Endothelial cell of umbilical vein (primary cell): Measurements from ENCODE around the gene PSMD9. TPM values are rescaled to one million over a fixed set of nuclear protein-coding genes. Genes with fewer than 3 reads are reported as not detected.

Source experiments
- BruUV-seq: library from RNA; stranded (reverse); fragments of 400-500 nt; replicated peaks from 2 replicates; lab custom pipeline; 2021; lab: Mats Ljungman, UMichigan
- CTCF ChIA-PET: fragments of 300-600, 350-600 bp; sonication (Branson Sonifier 250); formaldehyde crosslinking; loops from one replicate; lab custom pipeline; 2021; ENCODE audit warnings: antibody characterized with exemption, inconsistent platforms; lab: Charles Lee
- POLR2A ChIA-PET: fragments of 300-600, 350-600 bp; sonication (Branson Sonifier 250); formaldehyde crosslinking; loops from one replicate; lab custom pipeline; 2021; ENCODE audit warnings: antibody characterized with exemption, inconsistent platforms; lab: Charles Lee
- DNase-seq: peaks from one replicate; pipeline ENCODE4 v3.0.0-alpha.2; 2011; ENCODE audit warnings: low read depth, low spot score
- FAIRE-seq: peaks from 2 replicates; lab custom pipeline; 2011; peaks lifted over from hg19 to GRCh38; lab: Jason Lieb, UNC
- H2AFZ ChIP-seq: 2 replicates; pipeline ENCODE4 v1.6.0; 2012; ENCODE audit warnings: low read depth, low read length, control low read depth, inconsistent platforms
- H3K27ac ChIP-seq: 2 replicates; pipeline ENCODE4 v1.5.1; 2011; ENCODE audit warnings: low read depth, mild to moderate bottlenecking, control low read depth, low read length, moderate library complexity; ENCODE audit not compliant: insufficient read depth
- H3K27me3 ChIP-seq, 2 experiments: 2 replicates each; pipeline versions ENCODE4 v1.6.0 to v1.6.1; 2011; ENCODE audit warnings: low read length in 2 of 2, mixed read lengths in 1 of 2; ENCODE audit not compliant: control insufficient read depth in 2 of 2, insufficient read depth in 2 of 2
- H3K36me3 ChIP-seq, 2 experiments: 2 replicates in 1 of 2; 3 replicates in 1 of 2; pipeline ENCODE4 v1.5.1; 2011; ENCODE audit warnings: low read length in 2 of 2, mild to moderate bottlenecking in 1 of 2, moderate library complexity in 1 of 2; ENCODE audit not compliant: control insufficient read depth in 2 of 2, insufficient read depth in 2 of 2; ENCODE audit errors: extremely low read depth in 1 of 2
- H3K4me1 ChIP-seq: 3 replicates; pipeline ENCODE4 v1.5.1; 2011; ENCODE audit warnings: mild to moderate bottlenecking, low read length; ENCODE audit not compliant: control insufficient read depth, insufficient read depth; ENCODE audit errors: extremely low read depth
- H3K4me2 ChIP-seq: 2 replicates; pipeline ENCODE4 v1.6.1; 2011; ENCODE audit warnings: low read length, control low read depth, mixed read lengths; ENCODE audit not compliant: insufficient read depth
- H3K4me3 ChIP-seq, 3 experiments: fragments of 200-600 bp in 1 of 3; sonication (generic), shearing (Covaris generic) in 1 of 3; replicated peaks in 1 of 3; 2 replicates each; pipeline ENCODE4 v1.5.1; 2011 to 2016; ENCODE audit warnings: control low read depth in 3 of 3, low read length in 3 of 3, mild to moderate bottlenecking in 2 of 3, inconsistent platforms in 1 of 3, low read depth in 1 of 3, moderate library complexity in 1 of 3; ENCODE audit not compliant: insufficient read depth in 1 of 3
- H3K79me2 ChIP-seq: 2 replicates; pipeline ENCODE4 v1.6.0; 2012; ENCODE audit warnings: low read length, inconsistent platforms; ENCODE audit not compliant: control insufficient read depth, insufficient read depth
- H3K9ac ChIP-seq: replicated peaks from 2 replicates; pipeline ENCODE3; 2011; ENCODE audit warnings: low read length, control low read depth; ENCODE audit not compliant: insufficient read depth; ENCODE audit errors: extremely low read depth
- H3K9me1 ChIP-seq: replicated peaks from 3 replicates; pipeline ENCODE4 v1.6.0; 2011; ENCODE audit warnings: mild to moderate bottlenecking, low read length; ENCODE audit not compliant: control insufficient read depth, insufficient read depth; ENCODE audit errors: extremely low read depth
- H3K9me3 ChIP-seq: replicated peaks from 2 replicates; pipeline ENCODE4 v1.5.1; 2012; ENCODE audit warnings: low read length, inconsistent platforms; ENCODE audit not compliant: control insufficient read depth, insufficient read depth
- H4K20me1 ChIP-seq: replicated peaks from 2 replicates; pipeline ENCODE3; 2011; ENCODE audit warnings: mild to moderate bottlenecking, low read length; ENCODE audit not compliant: control insufficient read depth, insufficient read depth; ENCODE audit errors: extremely low read depth
- CTCF ChIP-seq, 2 donors: IDR thresholded peaks; 1 replicate in 1 of 2; 2 replicates in 1 of 2; pipeline ENCODE4 v1.5.1; 2011; ENCODE audit warnings: low read length in 2 of 2, mild to moderate bottlenecking in 2 of 2, moderate library complexity in 2 of 2, control low read depth in 1 of 2, inconsistent platforms in 1 of 2, low read depth in 1 of 2; ENCODE audit not compliant: insufficient read depth in 1 of 2; ENCODE audit errors: extremely low read depth in 1 of 2
- EZH2 ChIP-seq: IDR thresholded peaks from 2 replicates; pipeline ENCODE4 v1.6.1; 2012; ENCODE audit warnings: borderline replicate concordance, low read depth, mild to moderate bottlenecking, moderate library complexity, low read length, inconsistent platforms; ENCODE audit not compliant: severe bottlenecking
- FOS ChIP-seq: IDR thresholded peaks from 2 replicates; pipeline ENCODE4 v1.6.1; 2011; ENCODE audit warnings: mild to moderate bottlenecking, low read length, moderate library complexity, borderline replicate concordance; ENCODE audit not compliant: insufficient read depth
- GATA2 ChIP-seq: IDR thresholded peaks from 2 replicates; pipeline ENCODE4 v1.7.0; 2011; ENCODE audit warnings: low read depth, mild to moderate bottlenecking, moderate library complexity, mixed read lengths, low read length; ENCODE audit not compliant: insufficient read length, insufficient read depth
- JUN ChIP-seq: IDR thresholded peaks from 2 replicates; pipeline ENCODE4 v1.6.1; 2011; ENCODE audit warnings: borderline replicate concordance, low read depth; ENCODE audit not compliant: insufficient read length, insufficient read depth
- MYC ChIP-seq: IDR thresholded peaks from one replicate; pipeline ENCODE4 v1.6.1; 2011; ENCODE audit warnings: mild to moderate bottlenecking, low read depth, low read length
- POLR2A ChIP-seq: IDR thresholded peaks from 2 replicates; pipeline ENCODE4 v1.6.1; 2012; ENCODE audit warnings: low read depth, mild to moderate bottlenecking, control low read depth, low read length
- POLR2AphosphoS5 ChIP-seq: IDR thresholded peaks from 2 replicates; pipeline ENCODE4 v1.6.1; 2012; ENCODE audit warnings: low read depth, mild to moderate bottlenecking, control low read depth, low read length, moderate library complexity; ENCODE audit not compliant: insufficient read depth
- dilution Hi-C: fragments of 300-500 bp; cut with MboI; formaldehyde crosslinking; loops from one replicate; pipeline ENCODE4 v1.15.0; 2019; ENCODE audit warnings: low sequenced_read_pairs; ENCODE audit not compliant: extremely low pct_ligation_motif_present
- intact Hi-C: fragments of 100-400 bp; cut with micrococcal nuclease; formaldehyde crosslinking; loops from one replicate; pipeline ENCODE4 v1.10.0; 2022
- polyA plus RNA-seq, 4 experiments: library from polyadenylated mRNA; depleted of rRNA in 3 of 4; stranded (reverse) in 3 of 4; unstranded in 1 of 4; fragments of >200 nt; gene quantifications; 2 replicates each; pipeline versions ENCODE4 v1.2.1 to v1.2.3, GENCODE V29; 2011 to 2012; ENCODE audit warnings: missing spikeins in 1 of 4
- total RNA-seq: library from RNA; stranded (reverse); gene quantifications from 2 replicates; pipeline ENCODE4 v1.2.3, GENCODE V29; 2021
- TF ChIP-seq, protein P1 (sequence below): IDR thresholded peaks from 2 replicates; pipeline ENCODE4 v1.6.1; 2011; ENCODE audit not compliant: insufficient read depth, insufficient read length

PSMD9 gene
- total and polyA plus RNA-seq, 2 donors (not counting 3 experiments of a cell fraction or from before 2014, with no cell fraction given) = 69.2 to 118 TPM

DNA sequence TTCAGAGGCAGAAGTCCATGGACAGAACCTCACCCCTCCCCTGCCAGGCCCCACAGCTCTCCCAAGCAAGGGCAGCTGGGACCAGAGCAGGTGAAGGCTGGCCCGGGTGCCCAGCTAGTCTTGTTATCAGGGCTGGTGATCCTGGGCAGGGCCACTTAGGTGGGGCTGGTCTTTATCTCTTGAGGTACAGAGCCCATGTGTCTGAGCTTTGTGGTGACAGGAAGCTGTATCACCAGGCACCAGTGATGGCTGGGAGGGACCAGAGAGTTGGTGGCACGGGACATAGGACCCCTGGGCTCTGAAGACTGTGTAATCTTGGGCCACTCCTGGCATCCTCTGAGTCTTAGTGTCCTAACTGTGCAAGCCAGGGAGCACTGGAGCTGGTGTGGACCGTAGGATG is 17.1 kb upstream of the PSMD9 start:
- DNase-seq = no peak
- no TSS peak for BruUV-seq
- H3K4me2 ChIP-seq = no peak overlapping the region
- FAIRE-seq = no peak
- CTCF ChIA-PET = interaction anchor here (0.9 to 1.5 kb wide), 2 partner anchors 21 to 78 kb away, joined by 4 to 8 read pairs; partner anchors contain the start of gene RHOF
- intact Hi-C loops = no loop called here
- H4K20me1 ChIP-seq = no peaks in the 10 kb centered on the region
- H3K27ac ChIP-seq = no peak overlapping the region
- H3K4me3 ChIP-seq = no peak overlapping the region
- H3K79me2 ChIP-seq = no peaks in the 10 kb centered on the region
- TF ChIP-seq POLR2AphosphoS5 (no peak), JUN (no peak), CTCF (IDR thresholded peaks at IDR 0.05; ENCODE audit: extremely low read depth in 1 of 2, insufficient read depth in 1 of 2, low read depth in 1 of 2, low read length in 2 of 2) (no peak), FOS (no peak), POLR2A (no peak), EZH2 (no peak), GATA2 (no peak), MYC (no peak)
- TF ChIP-seq, protein P1, sequence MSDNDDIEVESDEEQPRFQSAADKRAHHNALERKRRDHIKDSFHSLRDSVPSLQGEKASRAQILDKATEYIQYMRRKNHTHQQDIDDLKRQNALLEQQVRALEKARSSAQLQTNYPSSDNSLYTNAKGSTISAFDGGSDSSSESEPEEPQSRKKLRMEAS = no peak
- H3K9me3 ChIP-seq = no peaks in the 10 kb centered on the region
- no peaks in the 10 kb centered on the region for H3K27me3 ChIP-seq
- no peak overlapping the region for H3K9ac ChIP-seq
- no peaks in the 10 kb centered on the region for H3K36me3 ChIP-seq
- H3K9me1 ChIP-seq = no peaks in the 10 kb centered on the region
- H2AFZ ChIP-seq = no peak overlapping the region
- POLR2A ChIA-PET = no interaction called here
- H3K4me1 ChIP-seq = no peaks in the 10 kb centered on the region
- dilution Hi-C loops = no loop called here
